Left lung (tissue), 10 donors: ENCODE measurements around the gene VPS13D. TPM values are rescaled to one million over a fixed set of nuclear protein-coding genes. Genes with fewer than 3 reads are reported as not detected.

Experiments used
- ATAC-seq: fragments of 200-7000 bp; cut with Tn5 transposase; one replicate; pipeline ENCODE4 v1.9.1; 2020; ENCODE audit warnings: moderate library complexity
- DNase-seq, 4 donors: peaks; one replicate each; pipeline ENCODE4 v3.0.0-alpha.2; 2013 to 2020
- H3K27ac ChIP-seq, 2 donors: fragments of 200-600 bp; sonication (generic) in 1 of 2; one replicate each; pipeline versions ENCODE4 v1.5.0 to v1.8.0; 2020 to 2021
- H3K27me3 ChIP-seq, 2 donors: fragments of 200-600 bp; sonication (generic) in 1 of 2; one replicate each; pipeline versions ENCODE4 v1.5.0 to v1.8.0; 2020 to 2021
- H3K36me3 ChIP-seq, 2 donors: fragments of 200-600 bp; sonication (generic) in 1 of 2; one replicate each; pipeline versions ENCODE4 v1.5.0 to v1.8.0; 2020 to 2021
- H3K4me1 ChIP-seq, 2 donors: fragments of 200-600 bp; one replicate each; pipeline ENCODE4 v1.8.0; 2021
- H3K4me3 ChIP-seq, 2 donors: fragments of 200-600 bp; sonication (generic) in 1 of 2; one replicate each; pipeline versions ENCODE4 v1.5.0 to v1.8.0; 2020 to 2021; ENCODE audit warnings: mild to moderate bottlenecking in 1 of 2
- H3K9me3 ChIP-seq, 2 donors: fragments of 200-600 bp; sonication (generic) in 1 of 2; one replicate each; pipeline versions ENCODE4 v1.5.0 to v1.8.0; 2020 to 2021
- intact Hi-C, 2 donors: fragments of 100-400 bp; cut with DNase I; formaldehyde crosslinking; loops; one replicate each; pipeline versions ENCODE4 v1.11.2 to v1.14.2; 2022
- polyA plus RNA-seq, 6 donors: library from polyadenylated mRNA; unstranded; fragments of 120-200 nt; gene quantifications; one replicate each; pipeline ENCODE4 v1.2.1, GENCODE V29; 2013; ENCODE audit not compliant: insufficient read length in 6 of 6
- total RNA-seq, 2 donors: library from RNA; stranded (reverse); fragmentation: NEBNext Ultra II Directional; extraction: Animal tissue kit (Norgen Biotek cat#: 25700); gene quantifications; one replicate each; pipeline ENCODE4 v1.2.1, GENCODE V29; 2021
- TF ChIP-seq, protein P1 (sequence below), 2 donors: fragments of 200-600 bp; sonication (generic) in 1 of 2; IDR thresholded peaks; one replicate each; pipeline versions ENCODE4 v1.5.0 to v1.8.0; 2021; ENCODE audit warnings: antibody characterized with exemption in 2 of 2
- donor health status: DM: no; HTN: yes; CAD: no.
- donor health status: DM: no; HTN: no; CAD: no.

Gene VPS13D
- total and polyA plus RNA-seq, 8 donors: 26.6 to 62.3 (median 30.2) TPM

DNA sequence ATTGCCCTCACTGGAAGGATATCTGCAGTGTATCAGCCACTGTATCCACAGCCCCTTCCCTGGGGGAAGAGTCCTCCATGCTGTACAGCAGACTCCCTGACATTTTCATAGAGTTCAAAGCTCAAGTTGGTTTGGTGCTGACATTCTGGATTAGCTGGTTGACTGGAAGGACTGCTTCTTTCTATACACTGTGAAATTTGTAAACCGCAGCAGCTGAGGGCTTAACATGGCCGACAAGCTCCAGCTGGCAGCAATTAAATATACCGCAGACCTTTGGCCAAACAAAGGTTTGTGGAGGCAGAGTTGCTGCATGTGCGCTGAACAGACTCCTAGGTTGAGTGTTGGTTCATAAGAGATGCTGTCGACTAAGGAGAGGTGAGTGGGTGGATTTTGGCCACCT lies 261.8 kb downstream of the VPS13D start:
- Histone ChIP-seq H3K36me3 (peaks cover 0 to under 1% of the 10 kb centered on the region in 2 donors), H3K27me3 (no peaks in the 10 kb centered on the region), H3K4me1 (peaks cover 1 to 10% of the 10 kb centered on the region in 2 donors), H3K4me3 (no peak overlapping the region), H3K27ac (no peak overlapping the region), H3K9me3 (no peaks in the 10 kb centered on the region)
- ATAC-seq: no peak
- DNase-seq: no peak
- TF ChIP-seq, protein P1, sequence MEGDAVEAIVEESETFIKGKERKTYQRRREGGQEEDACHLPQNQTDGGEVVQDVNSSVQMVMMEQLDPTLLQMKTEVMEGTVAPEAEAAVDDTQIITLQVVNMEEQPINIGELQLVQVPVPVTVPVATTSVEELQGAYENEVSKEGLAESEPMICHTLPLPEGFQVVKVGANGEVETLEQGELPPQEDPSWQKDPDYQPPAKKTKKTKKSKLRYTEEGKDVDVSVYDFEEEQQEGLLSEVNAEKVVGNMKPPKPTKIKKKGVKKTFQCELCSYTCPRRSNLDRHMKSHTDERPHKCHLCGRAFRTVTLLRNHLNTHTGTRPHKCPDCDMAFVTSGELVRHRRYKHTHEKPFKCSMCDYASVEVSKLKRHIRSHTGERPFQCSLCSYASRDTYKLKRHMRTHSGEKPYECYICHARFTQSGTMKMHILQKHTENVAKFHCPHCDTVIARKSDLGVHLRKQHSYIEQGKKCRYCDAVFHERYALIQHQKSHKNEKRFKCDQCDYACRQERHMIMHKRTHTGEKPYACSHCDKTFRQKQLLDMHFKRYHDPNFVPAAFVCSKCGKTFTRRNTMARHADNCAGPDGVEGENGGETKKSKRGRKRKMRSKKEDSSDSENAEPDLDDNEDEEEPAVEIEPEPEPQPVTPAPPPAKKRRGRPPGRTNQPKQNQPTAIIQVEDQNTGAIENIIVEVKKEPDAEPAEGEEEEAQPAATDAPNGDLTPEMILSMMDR (IDR thresholded peaks at IDR 0.05): no peak
- intact Hi-C loops: no loop called here

- DNase-seq (no peak), ATAC-seq (peak; percentile 8)
- Histone ChIP-seq H3K36me3 (peaks cover 0 to 33% of the 10 kb centered on the region in 2 donors), H3K4me3 (no peak overlapping the region), H3K4me1 (peaks cover 0 to 7% of the 10 kb centered on the region in 2 donors), H3K27ac (no peak overlapping the region), H3K27me3 (no peaks in the 10 kb centered on the region), H3K9me3 (no peaks in the 10 kb centered on the region)
- intact Hi-C loops: no loop called here
- TF ChIP-seq, protein P1 (IDR thresholded peaks at IDR 0.05): no peak
These were observed 265.9 kb downstream of the VPS13D start for GRCh38 chr1:12495725-12496124.

DNA sequence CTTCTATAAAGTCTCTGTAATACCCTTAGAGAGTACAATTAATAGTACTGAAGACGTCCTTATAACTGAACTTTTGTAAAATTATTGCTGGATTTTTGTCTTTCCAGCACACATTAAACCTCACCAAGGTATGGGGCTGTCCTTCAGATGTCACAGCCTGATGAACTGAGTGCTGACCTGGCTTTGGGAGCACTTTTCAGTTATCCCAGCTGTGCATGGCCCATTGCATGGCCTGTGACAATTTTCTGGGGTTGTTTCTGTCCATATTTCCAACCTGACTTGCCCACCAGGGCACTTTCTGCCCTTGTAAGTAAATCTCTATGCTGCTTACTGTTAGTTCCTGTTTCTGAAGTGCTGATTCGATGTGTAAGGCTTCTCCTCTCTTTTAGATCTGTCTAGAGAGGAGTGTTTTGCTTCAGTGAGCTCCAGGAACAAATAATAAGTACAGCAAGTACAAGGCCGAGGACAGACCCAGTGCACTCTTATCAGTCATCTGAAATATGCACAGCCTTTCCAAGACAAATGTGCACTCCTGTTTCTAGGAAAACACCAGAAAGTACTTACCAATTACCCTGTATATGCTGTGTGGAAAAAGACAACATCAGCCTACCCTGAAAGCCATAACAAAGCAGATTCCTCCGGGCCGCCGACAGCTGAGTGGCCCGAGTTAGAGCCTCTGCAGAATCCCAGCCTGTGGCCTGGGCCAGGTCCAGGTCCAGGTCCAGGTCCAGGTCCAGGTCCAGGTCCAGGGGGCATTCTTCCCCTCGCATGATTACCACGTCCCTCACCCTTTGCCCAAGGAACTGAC lies 266.5 kb downstream of the VPS13D start:
- TF ChIP-seq, protein P1 (IDR thresholded peaks at IDR 0.05): no peak
- intact Hi-C loops: no loop called here

DNA sequence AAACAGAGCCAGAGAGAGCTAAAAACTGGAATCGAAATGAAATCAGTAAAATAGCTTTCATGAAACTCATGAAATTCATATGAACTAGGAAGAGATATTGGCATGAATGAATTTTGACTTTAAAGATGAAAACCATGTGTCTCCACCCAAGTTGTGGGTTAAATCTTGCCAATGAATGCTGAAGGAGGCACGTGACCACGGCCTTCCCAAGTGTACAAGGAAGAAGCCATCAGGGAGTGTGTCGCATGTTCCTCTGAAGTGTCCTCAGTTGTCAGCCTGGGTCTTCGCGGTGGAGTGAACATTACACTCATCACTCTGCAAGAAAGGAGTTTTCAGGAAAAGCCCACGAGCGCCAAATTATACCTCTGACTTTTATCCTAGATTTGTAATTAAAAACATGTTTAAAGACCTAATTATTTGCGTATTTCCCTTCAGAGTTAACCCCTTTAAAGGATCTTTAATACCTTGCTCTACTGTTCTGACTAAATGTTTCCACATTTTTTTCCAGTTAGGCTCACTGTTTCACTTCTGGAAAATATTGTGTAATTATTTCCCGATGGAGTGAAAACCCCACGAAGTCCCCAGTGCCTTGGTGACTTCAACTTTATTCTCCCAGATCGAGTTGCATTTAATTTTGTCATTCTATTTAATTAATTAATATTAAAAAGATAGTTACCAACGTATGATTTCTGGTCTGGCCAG lies 269.9 kb downstream of the VPS13D start:
- ATAC-seq: no peak
- DNase-seq: no peak
- no peak overlapping the region for H3K4me3 ChIP-seq
- TF ChIP-seq, protein P1 (IDR thresholded peaks at IDR 0.05): no peak
- peaks cover 0 to 7% of the 10 kb centered on the region in 2 donors for H3K4me1 ChIP-seq
- H3K36me3 ChIP-seq: peaks cover 0 to 35% of the 10 kb centered on the region in 2 donors
- no peak overlapping the region for H3K27ac ChIP-seq
- no peaks in the 10 kb centered on the region for H3K27me3 ChIP-seq
- intact Hi-C loops: no loop called here
- no peaks in the 10 kb centered on the region for H3K9me3 ChIP-seq

More for the DNA sequence above, 266.5 kb downstream of the VPS13D start:
- Histone ChIP-seq H3K4me1 (peaks cover 0 to 7% of the 10 kb centered on the region in 2 donors), H3K36me3 (peaks cover 0 to 35% of the 10 kb centered on the region in 2 donors), H3K4me3 (no peak overlapping the region), H3K27me3 (no peaks in the 10 kb centered on the region), H3K27ac (peak overlapping the region in 1 of 2 donors; percentile 5), H3K9me3 (no peaks in the 10 kb centered on the region)
- ATAC-seq (peak; percentile 83), DNase-seq (no peak)

GRCh38 chr1:12501661-12502060 lies 271.8 kb downstream of the VPS13D start:
- no peaks in the 10 kb centered on the region for H3K4me1 ChIP-seq
- ATAC-seq (no peak), DNase-seq (no peak)
- peaks cover 0 to 38% of the 10 kb centered on the region in 2 donors for H3K36me3 ChIP-seq
- intact Hi-C loops: no loop called here
- no peak overlapping the region for H3K4me3 ChIP-seq
- no peaks in the 10 kb centered on the region for H3K27me3 ChIP-seq
- H3K9me3 ChIP-seq: no peaks in the 10 kb centered on the region
- H3K27ac ChIP-seq: no peak overlapping the region
- TF ChIP-seq, protein P1 (IDR thresholded peaks at IDR 0.05): no peak
